GM12878 (cell line): Measurements from ENCODE around the gene PRMT5. TPM values are rescaled to one million over a fixed set of nuclear protein-coding genes. Genes with fewer than 3 reads are reported as not detected.
A peak's percentile ranks its signal among the peaks of the same experiment; 100 is the strongest.

ENCODE experiments used
- BHLHE40 ChIP-seq, 2 experiments: fragments of 450-650 bp in 1 of 2; IDR thresholded peaks; 2 replicates each; pipeline ENCODE4 v1.6.1; 2011 to 2017; ENCODE audit warnings: low read depth in 2 of 2, borderline replicate concordance in 1 of 2, improper control_type of control experiment in 1 of 2, low read length in 1 of 2, mild to moderate bottlenecking in 1 of 2
- BMI1 ChIP-seq: fragments of 450-650 bp; IDR thresholded peaks from 2 replicates; pipeline ENCODE4 v1.6.1; 2016; ENCODE audit warnings: mild to moderate bottlenecking, moderate library complexity, borderline replicate concordance
- CHD2 ChIP-seq: IDR thresholded peaks from 2 replicates; pipeline ENCODE4 v1.6.1; 2011; ENCODE audit warnings: low read depth, low read length, improper control_type of control experiment, borderline replicate concordance
- CREB1 ChIP-seq: IDR thresholded peaks from 2 replicates; pipeline ENCODE4 v1.6.1; 2012; ENCODE audit warnings: low read depth, mild to moderate bottlenecking, inconsistent platforms
- EZH2 ChIP-seq: IDR thresholded peaks from 2 replicates; pipeline ENCODE4 v1.6.1; 2012; ENCODE audit warnings: low read depth, mild to moderate bottlenecking, control low read depth, inconsistent platforms, low read length, borderline replicate concordance; ENCODE audit not compliant: control insufficient read depth
- GATAD2B ChIP-seq: fragments of 450-650 bp; conservative IDR thresholded peaks from 2 replicates; pipeline ENCODE4 v1.6.1; 2017; ENCODE audit warnings: low read depth, mild to moderate bottlenecking, moderate library complexity
- KLF5 ChIP-seq: fragments of 450-650 bp; IDR thresholded peaks from 2 replicates; pipeline ENCODE4 v1.6.1; 2014; ENCODE audit warnings: mild to moderate bottlenecking; ENCODE audit not compliant: partially characterized antibody
- MXI1 ChIP-seq: fragments of 150-350 bp; IDR thresholded peaks from 2 replicates; pipeline ENCODE4 v1.6.1; 2011; ENCODE audit warnings: low read depth, mild to moderate bottlenecking, inconsistent platforms, low read length, improper control_type of control experiment
- MYC ChIP-seq: IDR thresholded peaks from 2 replicates; pipeline ENCODE4 v1.6.1; 2011; ENCODE audit warnings: mild to moderate bottlenecking, low read length, moderate library complexity, inconsistent platforms; ENCODE audit not compliant: insufficient read depth, insufficient replicate concordance, insufficient read length, severe bottlenecking
- NFYB ChIP-seq: IDR thresholded peaks from 2 replicates; pipeline ENCODE4 v1.6.1; 2011; ENCODE audit warnings: low read depth, mild to moderate bottlenecking, low read length, improper control_type of control experiment, moderate library complexity; ENCODE audit not compliant: insufficient read depth
- PAX8 ChIP-seq: fragments of 450-650 bp; IDR thresholded peaks from 2 replicates; pipeline ENCODE4 v1.6.1; 2017; ENCODE audit warnings: mild to moderate bottlenecking, moderate library complexity
- RB1 ChIP-seq: fragments of 450-650 bp; formaldehyde crosslinking; IDR thresholded peaks from 2 replicates; pipeline ENCODE4 v1.6.1; 2017; ENCODE audit warnings: mild to moderate bottlenecking, borderline replicate concordance
- RFX5 ChIP-seq: IDR thresholded peaks from 2 replicates; pipeline ENCODE4 v1.6.1; 2011; ENCODE audit warnings: low read depth, low read length, improper control_type of control experiment
- RUNX3 ChIP-seq: IDR thresholded peaks from 2 replicates; pipeline ENCODE4 v1.6.1; 2012; ENCODE audit warnings: low read length, inconsistent platforms
- SIN3A ChIP-seq: IDR thresholded peaks from 2 replicates; pipeline ENCODE4 v1.6.1; 2012; ENCODE audit warnings: low read depth, low read length, improper control_type of control experiment
- SMAD1 ChIP-seq: fragments of 450-650 bp; IDR thresholded peaks from 2 replicates; pipeline ENCODE4 v1.6.1; 2018; ENCODE audit warnings: mild to moderate bottlenecking, low read depth; ENCODE audit not compliant: partially characterized antibody
- SMAD5 ChIP-seq: IDR thresholded peaks from 2 replicates; pipeline ENCODE4 v1.6.1; 2016; ENCODE audit warnings: antibody characterized with exemption, low read depth
- SMARCA5 ChIP-seq: fragments of 450-650 bp; IDR thresholded peaks from 2 replicates; pipeline ENCODE4 v1.6.1; 2017; ENCODE audit warnings: mild to moderate bottlenecking
- STAT1 ChIP-seq: fragments of 450-650 bp; conservative IDR thresholded peaks from 2 replicates; pipeline ENCODE4 v1.6.1; 2014; ENCODE audit warnings: antibody characterized with exemption, mild to moderate bottlenecking
- STAT3 ChIP-seq: IDR thresholded peaks from 2 replicates; pipeline ENCODE4 v1.6.1; 2011; ENCODE audit warnings: low read depth, low read length, improper control_type of control experiment
- SUPT20H ChIP-seq: IDR thresholded peaks from 2 replicates; pipeline ENCODE4 v1.6.1; 2011; ENCODE audit warnings: low read depth, mild to moderate bottlenecking, low read length, moderate library complexity, borderline replicate concordance; ENCODE audit not compliant: control insufficient read depth
- TCF3 ChIP-seq: IDR thresholded peaks from 2 replicates; pipeline ENCODE4 v1.6.1; 2012; ENCODE audit warnings: low read depth, mild to moderate bottlenecking, low read length, borderline replicate concordance; ENCODE audit not compliant: insufficient read depth
- USF2 ChIP-seq: IDR thresholded peaks from 2 replicates; pipeline ENCODE4 v1.6.1; 2011; ENCODE audit warnings: low read depth, low read length, improper control_type of control experiment, borderline replicate concordance
- ZBTB4 ChIP-seq: fragments of 450-650 bp; formaldehyde crosslinking; IDR thresholded peaks from 2 replicates; pipeline ENCODE4 v1.4.0; 2022; ENCODE audit warnings: mild to moderate bottlenecking, moderate library complexity
- ZNF217 ChIP-seq: fragments of 450-650 bp; IDR thresholded peaks from 2 replicates; pipeline ENCODE4 v1.6.1; 2017; ENCODE audit warnings: antibody characterized with exemption, mild to moderate bottlenecking
- ZNF24 ChIP-seq: fragments of 450-650 bp; IDR thresholded peaks from 2 replicates; pipeline ENCODE4 v1.6.1; 2017; ENCODE audit warnings: antibody characterized with exemption, mild to moderate bottlenecking
- ZNF384 ChIP-seq: IDR thresholded peaks from 2 replicates; pipeline ENCODE4 v1.6.1; 2012; ENCODE audit warnings: low read depth, mild to moderate bottlenecking, low read length, improper control_type of control experiment, borderline replicate concordance
- ZNF622 ChIP-seq: fragments of 450-650 bp; IDR thresholded peaks from 2 replicates; pipeline ENCODE4 v1.6.1; 2017; ENCODE audit warnings: mild to moderate bottlenecking, inconsistent platforms
- polyA plus RNA-seq, 11 experiments: library from polyadenylated mRNA; depleted of rRNA in 4 of 11; unstranded in 6 of 11; stranded (reverse) in 5 of 11; fragments of >200 nt; fragmentation: Nextera tagmentation in 4 of 11; fragmentation: Illumina TruSeq in 1 of 11; extraction: Ambion mirVana in 4 of 11; extraction: Trizol in 1 of 11; gene quantifications; 1 replicate in 1 of 11; 2 replicates in 10 of 11; pipeline versions ENCODE4 v1.2.1 to v1.2.3, GENCODE V29; 2011 to 2016; ENCODE audit warnings: inconsistent platforms in 2 of 11, missing spikeins in 2 of 11, low read depth in 1 of 11
- total RNA-seq, 4 experiments: library from RNA; depleted of rRNA in 3 of 4; stranded (reverse); fragments of >200 nt in 3 of 4; fragmentation: Illumina TruSeq in 1 of 4; extraction: Trizol in 1 of 4; gene quantifications; 2 replicates each; pipeline versions ENCODE4 v1.2.1 to v1.2.3, GENCODE V29; 2013 to 2021

Gene PRMT5
- total and polyA plus RNA-seq, 10 of the 15 experiments (the other 5 are each of a cell fraction or from before 2014, with no cell fraction given), result 54.3 to 221 (median 111) TPM

GRCh38 chr14:22870811-22871223 is 58.4 kb downstream of the PRMT5 start (continued):
- TF ChIP-seq PAX8, result no peak
- no peak for TF ChIP-seq STAT1
- no peak for TF ChIP-seq MYC
- TF ChIP-seq STAT3, result no peak
- TF ChIP-seq RFX5, result no peak
- TF ChIP-seq SUPT20H, result no peak
- no peak for TF ChIP-seq ZNF622
- no peak for TF ChIP-seq GATAD2B
- no peak for TF ChIP-seq RUNX3
- no peak for TF ChIP-seq KLF5
- TF ChIP-seq CHD2, result no peak
- TF ChIP-seq CREB1, result no peak
- no peak for TF ChIP-seq SMAD5
- no peak; the same call in 1 of the 2 replicates for TF ChIP-seq RB1
- TF ChIP-seq SMAD1, result no peak
- no peak for TF ChIP-seq ZNF24
- TF ChIP-seq ZBTB4 (CRISPR knock-in tag), result no peak
- TF ChIP-seq NFYB, result no peak
- TF ChIP-seq USF2, result no peak
- TF ChIP-seq ZNF384, result no peak
- no peak; the same call in 1 of the 2 replicates for TF ChIP-seq SIN3A
- no peak for TF ChIP-seq EZH2
- TF ChIP-seq SMARCA5, result peak; percentile 72
- no peak for TF ChIP-seq BMI1
- no peak for TF ChIP-seq ZNF217
- TF ChIP-seq MXI1, result no peak
- TF ChIP-seq TCF3, result no peak
- TF ChIP-seq BHLHE40 (IDR thresholded peaks at IDR 0.05; ENCODE audit: borderline replicate concordance in 1 of 2, low read depth in 2 of 2, low read length in 1 of 2), result 0 out of 4 replicates have a peak, but pooled peaks of 1 of the 2 experiments have one; percentile 1
